COLO829 (cell line): ENCODE results near the gene MPDZ.

Source experiments
- DNase-seq: peaks from one replicate; pipeline ENCODE4 v3.0.0; 2012; ENCODE audit warnings: low spot score

The MPDZ gene, protein sequence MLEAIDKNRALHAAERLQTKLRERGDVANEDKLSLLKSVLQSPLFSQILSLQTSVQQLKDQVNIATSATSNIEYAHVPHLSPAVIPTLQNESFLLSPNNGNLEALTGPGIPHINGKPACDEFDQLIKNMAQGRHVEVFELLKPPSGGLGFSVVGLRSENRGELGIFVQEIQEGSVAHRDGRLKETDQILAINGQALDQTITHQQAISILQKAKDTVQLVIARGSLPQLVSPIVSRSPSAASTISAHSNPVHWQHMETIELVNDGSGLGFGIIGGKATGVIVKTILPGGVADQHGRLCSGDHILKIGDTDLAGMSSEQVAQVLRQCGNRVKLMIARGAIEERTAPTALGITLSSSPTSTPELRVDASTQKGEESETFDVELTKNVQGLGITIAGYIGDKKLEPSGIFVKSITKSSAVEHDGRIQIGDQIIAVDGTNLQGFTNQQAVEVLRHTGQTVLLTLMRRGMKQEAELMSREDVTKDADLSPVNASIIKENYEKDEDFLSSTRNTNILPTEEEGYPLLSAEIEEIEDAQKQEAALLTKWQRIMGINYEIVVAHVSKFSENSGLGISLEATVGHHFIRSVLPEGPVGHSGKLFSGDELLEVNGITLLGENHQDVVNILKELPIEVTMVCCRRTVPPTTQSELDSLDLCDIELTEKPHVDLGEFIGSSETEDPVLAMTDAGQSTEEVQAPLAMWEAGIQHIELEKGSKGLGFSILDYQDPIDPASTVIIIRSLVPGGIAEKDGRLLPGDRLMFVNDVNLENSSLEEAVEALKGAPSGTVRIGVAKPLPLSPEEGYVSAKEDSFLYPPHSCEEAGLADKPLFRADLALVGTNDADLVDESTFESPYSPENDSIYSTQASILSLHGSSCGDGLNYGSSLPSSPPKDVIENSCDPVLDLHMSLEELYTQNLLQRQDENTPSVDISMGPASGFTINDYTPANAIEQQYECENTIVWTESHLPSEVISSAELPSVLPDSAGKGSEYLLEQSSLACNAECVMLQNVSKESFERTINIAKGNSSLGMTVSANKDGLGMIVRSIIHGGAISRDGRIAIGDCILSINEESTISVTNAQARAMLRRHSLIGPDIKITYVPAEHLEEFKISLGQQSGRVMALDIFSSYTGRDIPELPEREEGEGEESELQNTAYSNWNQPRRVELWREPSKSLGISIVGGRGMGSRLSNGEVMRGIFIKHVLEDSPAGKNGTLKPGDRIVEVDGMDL (N-terminal part only)

DNA sequence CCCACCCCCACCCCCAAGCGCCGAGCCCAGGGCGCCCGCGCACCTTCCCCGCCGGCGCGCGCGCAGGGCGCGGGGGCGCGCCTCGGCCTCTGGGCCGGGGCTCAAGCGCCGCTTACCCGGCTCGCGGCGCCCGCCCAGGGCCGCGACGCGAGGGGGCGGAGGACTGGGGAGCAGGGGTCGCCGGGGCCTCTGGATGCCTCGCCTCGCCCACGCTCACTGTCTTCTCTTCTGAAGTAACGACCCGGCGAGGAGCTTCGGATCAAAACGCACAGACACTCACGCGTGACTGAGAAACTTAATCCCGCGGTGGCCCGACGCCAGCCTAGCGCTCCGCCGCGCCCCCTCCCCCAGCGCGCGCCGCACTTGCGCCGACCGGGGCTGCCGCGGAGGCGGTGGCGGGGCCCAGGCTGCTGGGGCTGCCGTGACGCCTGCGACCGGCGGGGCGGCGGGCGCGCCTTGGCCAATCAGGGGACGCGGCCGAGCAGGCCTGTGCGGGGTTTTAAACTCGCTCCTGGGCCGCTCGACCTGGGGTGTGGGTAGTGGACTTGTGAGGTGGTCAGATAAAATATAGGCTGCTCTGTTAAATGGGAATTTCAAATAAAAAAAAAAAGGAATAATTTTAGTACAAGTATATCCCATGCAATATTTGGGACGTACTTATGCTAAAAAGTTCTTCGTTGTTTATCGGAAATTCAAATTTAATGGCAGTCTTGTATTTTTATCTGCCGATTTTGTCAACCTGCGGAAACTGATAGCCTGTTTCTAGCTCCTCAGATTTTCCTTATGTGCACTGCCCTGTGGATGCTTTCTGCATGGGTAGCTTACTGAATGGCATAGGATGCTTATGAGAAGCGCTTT is at the start of gene MPDZ:
TSS of gene MPDZ (minus strand) at position 409 of the 858 bp plus-strand sequence. CDS start 29,377 bp downstream, outside the sequence.
- peak; percentile 10 for DNase-seq

DNA sequence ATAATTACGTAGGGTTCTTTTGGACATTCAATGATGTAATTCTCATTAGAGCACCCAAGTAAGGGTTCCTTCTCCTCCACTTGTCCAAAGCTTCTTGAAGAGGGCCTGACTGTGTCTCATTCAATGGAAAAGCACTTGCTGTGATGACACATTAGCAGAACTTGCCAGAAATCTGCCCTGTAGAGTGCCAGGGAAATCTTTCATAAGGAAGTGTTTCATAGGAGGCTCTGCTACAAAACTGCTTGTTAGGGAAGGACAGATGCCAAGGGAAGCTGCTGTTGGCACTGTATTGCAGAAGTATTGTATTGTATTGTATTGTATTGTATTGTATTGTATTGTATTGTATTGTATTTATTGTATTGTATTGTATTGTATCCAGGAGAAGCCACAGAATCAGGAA is 45.5 kb upstream of the MPDZ start:
- DNase-seq: no peak

- DNase-seq: no peak
Measured at GRCh38 chr9:13322828-13323550, 43.5 kb upstream of the MPDZ start.

DNA sequence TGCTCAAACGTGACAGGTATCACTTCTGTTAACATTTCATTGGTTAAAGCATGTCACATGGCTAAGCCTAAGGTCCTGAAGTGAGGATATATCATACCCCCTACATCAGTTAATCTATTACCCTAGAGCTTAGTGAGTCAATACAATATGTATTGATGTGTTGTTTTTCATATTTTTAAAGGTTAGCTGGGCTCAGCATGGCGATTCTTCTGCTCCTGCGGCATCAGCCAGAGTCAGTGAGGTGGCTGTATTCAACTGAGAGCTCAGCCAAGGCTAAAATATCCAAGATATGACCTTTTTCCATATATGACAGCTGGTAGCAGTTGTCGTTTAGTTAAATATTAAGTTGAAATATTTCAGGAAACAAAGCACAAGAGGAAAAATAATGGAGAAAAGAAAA is 38.5 kb upstream of the MPDZ start:
- no peak for DNase-seq

- DNase-seq: no peak
Measured at GRCh38 chr9:13296972-13297371, 17.5 kb upstream of the MPDZ start.

DNA sequence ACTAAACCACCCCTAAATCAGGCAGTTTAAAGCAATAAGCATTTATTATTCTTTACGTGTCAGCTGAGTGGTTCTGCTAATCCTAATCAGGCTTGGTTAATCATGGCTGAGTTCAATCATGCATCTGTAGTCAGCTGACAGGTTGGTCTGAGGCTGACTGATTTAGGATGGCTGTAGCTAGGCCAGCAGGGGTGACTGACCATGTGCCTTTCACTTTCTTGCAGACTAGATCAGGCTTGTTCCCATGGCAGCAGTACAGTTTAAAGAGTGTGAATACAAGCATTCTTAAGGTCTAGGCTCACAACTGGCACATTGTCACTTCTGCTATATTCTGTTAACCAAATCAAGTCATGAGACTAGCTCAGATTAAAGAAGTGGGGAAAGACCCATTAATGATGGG is 16.1 kb upstream of the MPDZ start:
- DNase-seq: no peak

- no peak for DNase-seq
Measured at GRCh38 chr9:13292782-13293181, 13.3 kb upstream of the MPDZ start.

GRCh38 chr9:13292158-13292557 is 12.7 kb upstream of the MPDZ start:
- DNase-seq: no peak

DNA sequence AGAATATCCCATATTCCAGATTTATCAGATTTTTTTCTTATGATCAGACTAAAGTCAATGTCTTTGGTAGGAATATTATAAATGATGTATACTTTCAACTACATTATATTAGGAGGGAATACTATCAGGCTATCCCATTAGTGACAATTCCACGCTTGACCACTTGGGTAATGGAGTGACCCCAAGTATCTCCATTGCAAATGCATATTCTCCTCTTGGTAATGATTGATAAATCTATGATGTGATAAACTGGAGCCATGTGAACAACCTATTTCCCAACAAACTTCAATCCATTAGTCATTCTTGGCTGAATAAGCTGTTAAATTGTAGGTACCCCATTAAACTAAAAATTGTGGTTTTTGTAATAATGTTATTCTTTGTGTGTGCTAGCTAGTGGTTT is 12.2 kb upstream of the MPDZ start:
- no peak for DNase-seq

- no peak for DNase-seq
Measured at GRCh38 chr9:13284011-13284410, 4.5 kb upstream of the MPDZ start.

- no peak for DNase-seq
Measured at GRCh38 chr9:13282998-13283397, 3.5 kb upstream of the MPDZ start.

- DNase-seq: no peak
Measured at GRCh38 chr9:13281356-13282016, 2.0 kb upstream of the MPDZ start.

DNA sequence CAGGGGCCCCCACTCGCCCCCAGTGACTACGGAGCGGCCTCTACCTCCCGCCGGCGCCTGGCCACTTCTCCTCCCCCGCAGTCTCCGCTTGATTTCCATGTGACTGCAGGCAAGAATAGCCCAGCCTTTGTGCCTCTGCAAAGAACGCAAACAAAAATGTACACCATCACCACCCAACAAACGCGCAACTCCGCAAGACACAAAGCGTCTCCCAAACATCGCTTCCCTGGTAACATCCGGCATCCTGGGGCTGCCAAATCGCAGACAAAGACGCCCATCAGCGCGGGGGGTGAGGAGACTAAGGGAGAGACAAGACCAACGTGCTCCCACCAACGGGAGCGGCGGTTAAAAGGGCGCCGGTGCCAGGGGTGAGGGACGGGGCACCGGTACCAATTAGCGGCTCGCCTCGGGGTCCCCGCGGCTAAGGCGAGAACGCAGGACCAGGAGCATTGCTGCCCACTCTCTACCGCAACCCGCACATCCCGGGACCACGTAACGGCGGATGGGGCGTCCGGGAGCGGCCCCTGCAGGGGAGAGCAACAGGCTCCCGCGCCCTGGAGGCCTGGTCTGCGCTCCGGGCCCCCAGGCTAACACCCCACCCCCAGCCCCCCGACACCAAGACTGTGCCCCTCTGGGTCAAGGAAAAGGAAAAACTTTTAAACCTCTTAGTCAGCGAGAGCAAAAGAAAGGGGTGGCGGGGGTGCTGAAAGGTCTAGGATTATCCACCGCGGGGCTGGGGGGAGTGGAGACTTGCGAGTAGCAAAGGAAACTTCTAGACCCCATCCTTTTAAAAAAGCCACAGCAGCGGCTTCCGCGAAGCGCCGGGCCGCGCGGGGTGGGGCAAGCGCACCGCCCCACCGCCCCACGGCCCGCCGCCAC is 885 bp downstream of the MPDZ start:
- DNase-seq: peak; percentile 56

- peak; percentile 10 for DNase-seq
Measured at GRCh38 chr9:13278023-13278367, 1.5 kb downstream of the MPDZ start.

- DNase-seq: peak; percentile 5
Measured at GRCh38 chr9:13274886-13275641, 4.4 kb downstream of the MPDZ start.

DNA sequence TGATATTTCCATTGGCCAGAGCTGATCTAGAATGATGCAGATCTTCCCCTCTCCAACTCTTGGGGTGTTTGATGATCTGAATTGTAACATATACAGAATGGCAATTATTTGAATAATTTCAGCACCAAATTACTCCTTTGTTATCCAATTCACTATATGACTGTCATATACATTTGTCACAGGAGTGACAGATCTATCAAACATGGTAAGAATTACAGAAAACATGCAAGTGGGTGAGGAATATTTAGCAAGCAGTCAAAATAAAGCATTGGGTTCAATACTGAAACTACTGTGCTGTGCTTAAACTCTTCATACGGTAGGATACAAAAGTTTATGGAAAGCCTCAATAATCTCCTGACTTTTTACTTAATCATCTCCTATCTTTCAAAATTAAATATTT is 8.8 kb downstream of the MPDZ start:
- no peak for DNase-seq

DNA sequence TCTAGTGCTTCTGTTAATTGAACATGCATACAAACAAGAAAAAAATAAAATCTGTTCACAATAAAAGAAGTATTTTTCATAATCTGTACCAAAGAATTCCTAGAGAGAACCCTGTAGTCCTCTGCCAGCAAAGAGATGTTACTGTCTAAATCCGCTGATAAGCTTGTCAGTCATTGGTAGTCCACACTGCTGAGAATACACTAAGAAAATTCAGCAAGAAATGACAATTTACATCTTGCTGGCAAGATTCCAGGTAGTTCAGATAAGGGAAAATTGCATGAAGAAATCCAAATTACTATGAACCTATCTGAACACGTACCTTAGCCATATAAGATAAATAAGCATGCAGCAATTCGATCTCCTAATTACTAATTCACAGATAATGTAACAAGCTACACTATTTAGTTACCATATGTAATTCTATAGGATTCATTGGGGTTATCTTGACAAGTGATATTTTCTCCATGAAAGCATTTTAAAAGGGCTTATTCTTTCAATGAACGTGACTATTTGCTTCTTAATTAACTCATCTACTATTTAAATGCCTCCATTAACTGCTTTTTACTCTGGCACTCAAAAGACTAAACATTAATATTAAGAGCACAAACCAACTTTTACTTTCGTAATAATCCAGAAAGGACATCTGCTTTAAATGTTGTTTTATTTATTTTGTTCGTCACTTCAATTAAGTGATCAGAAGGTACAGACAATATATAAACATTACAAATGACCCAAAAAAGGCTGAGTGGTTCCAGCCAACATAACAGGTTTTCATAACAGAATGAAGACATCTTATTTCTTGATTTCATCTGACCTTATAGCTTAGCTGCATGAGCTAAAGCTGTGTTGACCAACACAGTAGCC is 9.7 kb downstream of the MPDZ start:
- no peak for DNase-seq

DNA sequence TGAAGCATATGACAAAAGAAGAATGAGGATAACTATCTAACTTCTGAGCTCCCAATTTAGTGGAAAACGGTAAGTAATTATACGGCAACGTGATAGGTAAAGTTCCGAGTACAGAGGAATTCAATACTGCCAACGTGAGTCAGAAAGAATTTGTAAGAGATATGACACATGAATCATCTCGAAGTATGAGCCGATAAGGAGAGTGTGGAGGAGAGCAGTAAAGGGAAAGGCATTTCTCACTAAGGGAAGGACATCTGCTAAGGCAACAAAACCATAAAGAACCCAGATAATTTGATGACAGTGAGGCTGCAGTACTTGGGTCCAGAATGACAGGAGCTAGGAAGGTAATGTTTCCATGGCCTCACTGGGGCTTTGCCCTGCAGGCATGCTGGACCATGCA is 11.0 kb downstream of the MPDZ start:
- no peak for DNase-seq
